Activated CD8-positive, alpha-beta T cell treated with anti-CD3 and anti-CD28 coated beads for 36 hours (primary cell): Measurements from ENCODE around the gene ADCY7. TPM values are rescaled to one million over a fixed set of nuclear protein-coding genes. Genes with fewer than 3 reads are reported as not detected.

Experiments used
- ATAC-seq: fragments of 200-7000 bp; cut with Tn5 transposase; one replicate; pipeline ENCODE4 v1.10.0; 2021; ENCODE audit warnings: mild to moderate bottlenecking, moderate library complexity
- CTCF ChIA-PET: fragments of 350-600 bp; sonication (Branson Sonifier 250); formaldehyde crosslinking; loops from one replicate; lab custom pipeline; 2021; ENCODE audit warnings: antibody characterized with exemption; lab: Charles Lee
- POLR2A ChIA-PET: fragments of 350-600 bp; sonication (Branson Sonifier 250); formaldehyde crosslinking; loops from one replicate; lab custom pipeline; 2021; ENCODE audit warnings: antibody characterized with exemption; lab: Charles Lee
- DNase-seq: peaks from one replicate; pipeline ENCODE4 v3.0.0-alpha.2; 2020
- H3K27ac Mint-ChIP-seq: one replicate; pipeline ENCODE4 v1.8.0; 2021; ENCODE audit warnings: mild to moderate bottlenecking, mixed read lengths
- H3K27me3 Mint-ChIP-seq: one replicate; pipeline ENCODE4 v1.8.0; 2021; ENCODE audit warnings: mixed read lengths
- H3K36me3 Mint-ChIP-seq: one replicate; pipeline ENCODE4 v1.8.0; 2021; ENCODE audit warnings: low read depth, mixed read lengths
- H3K4me1 Mint-ChIP-seq: one replicate; pipeline ENCODE4 v1.8.0; 2021; ENCODE audit warnings: low read depth, mixed read lengths
- H3K4me3 Mint-ChIP-seq: one replicate; pipeline ENCODE4 v1.8.0; 2021; ENCODE audit warnings: mild to moderate bottlenecking, moderate library complexity, mixed read lengths
- H3K9me3 Mint-ChIP-seq: one replicate; pipeline ENCODE4 v1.8.0; 2021; ENCODE audit warnings: mixed read lengths
- CTCF ChIP-seq: fragments of 200-600 bp; IDR thresholded peaks from one replicate; pipeline ENCODE4 v1.8.0; 2022; ENCODE audit warnings: antibody characterized with exemption, mild to moderate bottlenecking
- intact Hi-C: fragments of 100-400 bp; cut with micrococcal nuclease; formaldehyde crosslinking; loops from one replicate; pipeline ENCODE4 v1.10.0; 2022
- total RNA-seq, 2 experiments: library from RNA; stranded (reverse); gene quantifications; one replicate each; pipeline ENCODE4 v1.2.3, GENCODE V29; 2021

Gene ADCY7
- total RNA-seq, 2 experiments from 2014 or later = 89.9 to 92.1 TPM

- no peak for ATAC-seq
- POLR2A ChIA-PET = interaction anchor here (16.4 kb wide), 1 partner anchor 20 kb away, joined by 215 read pairs; no protein-coding TSS in a partner anchor
- no peaks in the 10 kb centered on the region for H3K27me3 Mint-ChIP-seq
- no peak for DNase-seq
- H3K4me1 Mint-ChIP-seq = peaks cover 51% of the 10 kb centered on the region
- H3K36me3 Mint-ChIP-seq = no peaks in the 10 kb centered on the region
- no peak overlapping the region for H3K27ac Mint-ChIP-seq
- TF ChIP-seq CTCF = no peak
- H3K4me3 Mint-ChIP-seq = no peak overlapping the region
- CTCF ChIA-PET = interaction anchor here (1.0 kb wide), 1 partner anchor 9 kb away, joined by 3 read pairs; no protein-coding TSS in a partner anchor
- peaks cover 2% of the 10 kb centered on the region for H3K9me3 Mint-ChIP-seq
- intact Hi-C loops = no loop called here
These were observed 4.6 kb upstream of the ADCY7 start for GRCh38 chr16:50261707-50262235.

GRCh38 chr16:50263060-50263909 lies 3.1 kb upstream of the ADCY7 start:
- CTCF ChIA-PET = no interaction called here
- DNase-seq = no peak

GRCh38 chr16:50263940-50264929 lies 2.1 kb upstream of the ADCY7 start:
- H3K27me3 Mint-ChIP-seq = no peaks in the 10 kb centered on the region
- no peak for TF ChIP-seq CTCF
- H3K9me3 Mint-ChIP-seq = peaks cover 2% of the 10 kb centered on the region
- peak overlapping the region; percentile 95 for H3K27ac Mint-ChIP-seq
- peaks cover 14% of the 10 kb centered on the region for H3K36me3 Mint-ChIP-seq
- ChIA-PET CTCF (interaction anchor here (0.6 to 1.1 kb wide), 3 partner anchors 9 to 63 kb away, joined by 3 to 6 read pairs (median 3); no protein-coding TSS in a partner anchor), POLR2A (interaction anchor here (0.6 to 16.4 kb wide), 3 partner anchors 17 to 373 kb away, joined by 3 to 215 read pairs (median 3); no protein-coding TSS in a partner anchor)
- peak overlapping the region; percentile 5 for H3K4me3 Mint-ChIP-seq
- ATAC-seq (peak; percentile 51), DNase-seq (peak; percentile 69)
- H3K4me1 Mint-ChIP-seq = peaks cover 62% of the 10 kb centered on the region
- intact Hi-C loops = no loop called here

More at GRCh38 chr16:50263060-50263909, 3.1 kb upstream of the ADCY7 start:
- peak overlapping the region; percentile 95 for H3K27ac Mint-ChIP-seq
- no peak for TF ChIP-seq CTCF
- H3K4me3 Mint-ChIP-seq = peak overlapping the region; percentile 5
- H3K27me3 Mint-ChIP-seq = no peaks in the 10 kb centered on the region
- POLR2A ChIA-PET = interaction anchor here (1.3 to 16.4 kb wide), 2 partner anchors 18 to 111 kb away, joined by 3 to 215 read pairs; no protein-coding TSS in a partner anchor
- peaks cover 2% of the 10 kb centered on the region for H3K9me3 Mint-ChIP-seq
- H3K36me3 Mint-ChIP-seq = peaks cover 7% of the 10 kb centered on the region
- intact Hi-C loops = no loop called here
- ATAC-seq = no peak
- peaks cover 57% of the 10 kb centered on the region for H3K4me1 Mint-ChIP-seq

- peak; percentile 37 for TF ChIP-seq CTCF
- intact Hi-C loops = no loop called here
- H3K4me3 Mint-ChIP-seq = peak overlapping the region; percentile 22
- H3K27ac Mint-ChIP-seq = peak overlapping the region; percentile 95
- POLR2A ChIA-PET = interaction anchor here (0.8 to 16.4 kb wide), 6 partner anchors 16 to 197 kb away, joined by 3 to 215 read pairs (median 4); no protein-coding TSS in a partner anchor
- peaks cover 2% of the 10 kb centered on the region for H3K9me3 Mint-ChIP-seq
- CTCF ChIA-PET = interaction anchor here (1.1 to 1.6 kb wide), 3 partner anchors 10 to 13 kb away, joined by 3 to 15 read pairs (median 8); no protein-coding TSS in a partner anchor
- ATAC-seq (no peak), DNase-seq (peak; percentile 57)
- H3K27me3 Mint-ChIP-seq = no peaks in the 10 kb centered on the region
- peaks cover 62% of the 10 kb centered on the region for H3K4me1 Mint-ChIP-seq
- H3K36me3 Mint-ChIP-seq = peaks cover 20% of the 10 kb centered on the region
These were observed 1.1 kb upstream of the ADCY7 start for GRCh38 chr16:50265260-50265659.
